MCF 10A (cell line): ENCODE data around the gene TMEM156. TPM values are rescaled to one million over a fixed set of nuclear protein-coding genes. Genes with fewer than 3 reads are reported as not detected.

Experiments used
- BruUV-seq: library from RNA; stranded (reverse); fragments of 400-500 nt; replicated peaks from 2 replicates; lab custom pipeline; 2021; lab: Mats Ljungman, UMichigan
- CTCF ChIA-PET: fragments of 300-600 bp; sonication (Branson Sonifier 250); formaldehyde crosslinking; extraction: SDS; loops from one replicate; lab custom pipeline; 2021; ENCODE audit warnings: antibody characterized with exemption, inconsistent platforms; lab: Yijun Ruan, JAX
- POLR2A ChIA-PET: fragments of 300-600, 350-650 bp; sonication (Branson Sonifier 250); formaldehyde crosslinking; extraction: SDS; loops from one replicate; lab custom pipeline; 2020; ENCODE audit warnings: antibody characterized with exemption, inconsistent platforms; lab: Yijun Ruan, JAX
- DNase-seq: peaks from one replicate; pipeline ENCODE4 v3.0.0-alpha.2; 2018; ENCODE audit not compliant: unreplicated experiment
- H3K27ac Mint-ChIP-seq: one replicate; pipeline ENCODE4 v1.8.0; 2022; ENCODE audit warnings: mild to moderate bottlenecking, low read depth, mixed read lengths; ENCODE audit not compliant: unreplicated experiment
- H3K27me3 Mint-ChIP-seq: one replicate; pipeline ENCODE4 v1.8.0; 2022; ENCODE audit warnings: mixed read lengths; ENCODE audit not compliant: insufficient read depth, unreplicated experiment
- H3K36me3 Mint-ChIP-seq: one replicate; pipeline ENCODE4 v1.8.0; 2022; ENCODE audit warnings: mild to moderate bottlenecking, moderate library complexity, mixed read lengths; ENCODE audit not compliant: insufficient read depth, unreplicated experiment
- H3K4me1 Mint-ChIP-seq: one replicate; pipeline ENCODE4 v1.8.0; 2022; ENCODE audit warnings: mixed read lengths; ENCODE audit not compliant: insufficient read depth, unreplicated experiment
- H3K4me3 Mint-ChIP-seq: one replicate; pipeline ENCODE4 v1.8.0; 2022; ENCODE audit warnings: mild to moderate bottlenecking, moderate library complexity, mixed read lengths; ENCODE audit not compliant: unreplicated experiment
- H3K9me3 Mint-ChIP-seq: one replicate; pipeline ENCODE4 v1.8.0; 2022; ENCODE audit warnings: mixed read lengths; ENCODE audit not compliant: unreplicated experiment
- intact Hi-C: fragments of 100-400 bp; cut with micrococcal nuclease; formaldehyde crosslinking; loops from 2 replicates; pipeline ENCODE4 v1.14.1; 2022
- total RNA-seq: library from RNA; stranded (reverse); gene quantifications from 2 replicates; pipeline ENCODE4 v1.2.3, GENCODE V29; 2022
- TF ChIP-seq, protein P1 (sequence below): fragments of 200-600 bp; IDR thresholded peaks from one replicate; pipeline ENCODE4 v1.8.0; 2022; ENCODE audit warnings: antibody characterized with exemption, mild to moderate bottlenecking; ENCODE audit not compliant: unreplicated experiment

Gene TMEM156
- total RNA-seq, 1 experiment from 2014 or later = 5.3 TPM

DNA sequence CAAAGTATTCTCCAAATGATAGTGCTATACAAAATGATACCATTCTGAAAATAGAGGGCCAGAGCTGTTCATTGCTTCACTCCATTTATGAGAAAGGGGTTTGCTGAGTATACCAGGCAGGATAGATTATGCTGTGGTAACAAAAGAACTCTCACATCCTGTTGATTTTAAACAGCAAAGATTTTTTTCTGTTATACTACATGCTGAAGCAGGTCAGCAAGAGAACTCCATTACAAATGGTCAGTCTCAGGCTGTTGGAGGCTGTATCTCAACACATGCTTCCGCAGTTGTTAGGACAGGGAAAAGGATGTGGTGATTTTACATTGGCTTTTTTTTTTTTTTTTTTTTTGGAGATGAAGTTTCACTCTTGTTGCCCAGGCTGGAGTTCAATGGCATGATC, 16.1 kb upstream of the TMEM156 start:
- POLR2A ChIA-PET = interaction anchor here (7.7 kb wide), 1 partner anchor 18 kb away, joined by 51 read pairs; the partner anchor contains the start of gene TMEM156
- H3K27ac Mint-ChIP-seq = no peak overlapping the region
- H3K9me3 Mint-ChIP-seq = no peaks in the 10 kb centered on the region
- no peaks in the 10 kb centered on the region for H3K27me3 Mint-ChIP-seq
- TF ChIP-seq, protein P1, sequence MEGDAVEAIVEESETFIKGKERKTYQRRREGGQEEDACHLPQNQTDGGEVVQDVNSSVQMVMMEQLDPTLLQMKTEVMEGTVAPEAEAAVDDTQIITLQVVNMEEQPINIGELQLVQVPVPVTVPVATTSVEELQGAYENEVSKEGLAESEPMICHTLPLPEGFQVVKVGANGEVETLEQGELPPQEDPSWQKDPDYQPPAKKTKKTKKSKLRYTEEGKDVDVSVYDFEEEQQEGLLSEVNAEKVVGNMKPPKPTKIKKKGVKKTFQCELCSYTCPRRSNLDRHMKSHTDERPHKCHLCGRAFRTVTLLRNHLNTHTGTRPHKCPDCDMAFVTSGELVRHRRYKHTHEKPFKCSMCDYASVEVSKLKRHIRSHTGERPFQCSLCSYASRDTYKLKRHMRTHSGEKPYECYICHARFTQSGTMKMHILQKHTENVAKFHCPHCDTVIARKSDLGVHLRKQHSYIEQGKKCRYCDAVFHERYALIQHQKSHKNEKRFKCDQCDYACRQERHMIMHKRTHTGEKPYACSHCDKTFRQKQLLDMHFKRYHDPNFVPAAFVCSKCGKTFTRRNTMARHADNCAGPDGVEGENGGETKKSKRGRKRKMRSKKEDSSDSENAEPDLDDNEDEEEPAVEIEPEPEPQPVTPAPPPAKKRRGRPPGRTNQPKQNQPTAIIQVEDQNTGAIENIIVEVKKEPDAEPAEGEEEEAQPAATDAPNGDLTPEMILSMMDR = no peak
- peaks cover 23% of the 10 kb centered on the region for H3K36me3 Mint-ChIP-seq
- intact Hi-C loops = loop anchor here (5.0 to 10.0 kb wide), 4 partner anchors 39 to 294 kb away; no protein-coding TSS in a partner anchor
- H3K4me1 Mint-ChIP-seq = peaks cover 27% of the 10 kb centered on the region
- H3K4me3 Mint-ChIP-seq = no peak overlapping the region
- no TSS peak for BruUV-seq
- no peak for DNase-seq
- CTCF ChIA-PET = interaction anchor here (0.6 to 1.5 kb wide), 3 partner anchors 64 to 132 kb away, joined by 3 to 5 read pairs (median 3); no protein-coding TSS in a partner anchor

GRCh38 chr4:39047681-39048080, 15.5 kb upstream of the TMEM156 start:
- POLR2A ChIA-PET = interaction anchor here (2.8 to 7.7 kb wide), 2 partner anchors 11 to 17 kb away, joined by 19 to 51 read pairs; partner anchors contain the start of gene TMEM156
- no peaks in the 10 kb centered on the region for H3K9me3 Mint-ChIP-seq
- H3K4me1 Mint-ChIP-seq = peaks cover 31% of the 10 kb centered on the region
- TF ChIP-seq, protein P1 = no peak
- peak overlapping the region; percentile 72 for H3K4me3 Mint-ChIP-seq
- DNase-seq = no peak
- intact Hi-C loops = loop anchor here (5.0 to 10.0 kb wide), 4 partner anchors 40 to 293 kb away; no protein-coding TSS in a partner anchor
- BruUV-seq = no TSS peak
- peaks cover 23% of the 10 kb centered on the region for H3K36me3 Mint-ChIP-seq
- H3K27me3 Mint-ChIP-seq = no peaks in the 10 kb centered on the region
- CTCF ChIA-PET = interaction anchor here (1.5 kb wide), 1 partner anchor 98 kb away, joined by 3 read pairs; no protein-coding TSS in a partner anchor
- no peak overlapping the region for H3K27ac Mint-ChIP-seq

GRCh38 chr4:39046249-39046648, 14.0 kb upstream of the TMEM156 start:
- peaks cover 23% of the 10 kb centered on the region for H3K36me3 Mint-ChIP-seq
- peak; percentile 93 for DNase-seq
- no peaks in the 10 kb centered on the region for H3K9me3 Mint-ChIP-seq
- TF ChIP-seq, protein P1 = no peak
- ChIA-PET POLR2A (interaction anchor here (0.5 to 7.7 kb wide), 14 partner anchors 9 to 412 kb away, joined by 3 to 51 read pairs (median 8); partner anchors contain the start of genes LIAS, RPL9 and TMEM156), CTCF (interaction anchor here (0.7 to 2.0 kb wide), 6 partner anchors 17 to 144 kb away, joined by 3 to 8 read pairs (median 4); no protein-coding TSS in a partner anchor)
- H3K4me3 Mint-ChIP-seq = peak overlapping the region; percentile 72
- TSS peak; percentile 46 for BruUV-seq
- intact Hi-C loops = loop anchor here (5.0 to 10.0 kb wide), 4 partner anchors 41 to 291 kb away; no protein-coding TSS in a partner anchor
- H3K27me3 Mint-ChIP-seq = no peaks in the 10 kb centered on the region
- peaks cover 39% of the 10 kb centered on the region for H3K4me1 Mint-ChIP-seq
- peak overlapping the region; percentile 80 for H3K27ac Mint-ChIP-seq

- peak overlapping the region; percentile 80 for H3K27ac Mint-ChIP-seq
- no TSS peak for BruUV-seq
- intact Hi-C loops = loop anchor here (2.0 to 10.0 kb wide), 5 partner anchors 41 to 291 kb away; no protein-coding TSS in a partner anchor
- H3K27me3 Mint-ChIP-seq = no peaks in the 10 kb centered on the region
- peaks cover 23% of the 10 kb centered on the region for H3K36me3 Mint-ChIP-seq
- H3K4me3 Mint-ChIP-seq = peak overlapping the region; percentile 72
- H3K4me1 Mint-ChIP-seq = peaks cover 36% of the 10 kb centered on the region
- CTCF ChIA-PET = interaction anchor here (1.0 to 2.0 kb wide), 5 partner anchors 12 to 143 kb away, joined by 3 to 8 read pairs (median 3); no protein-coding TSS in a partner anchor
- TF ChIP-seq, protein P1 = no peak
- no peaks in the 10 kb centered on the region for H3K9me3 Mint-ChIP-seq
- POLR2A ChIA-PET = interaction anchor here (0.5 to 7.7 kb wide), 19 partner anchors 8 to 876 kb away, joined by 3 to 51 read pairs (median 5); partner anchors contain the start of genes LIAS, RPL9 and TMEM156
- DNase-seq = peak; percentile 57
Measured at GRCh38 chr4:39045827-39046221, 13.6 kb upstream of the TMEM156 start.
